Smooth muscle cell (in vitro differentiated cells): ENCODE measurements around the gene SH3TC1. TPM values are rescaled to one million over a fixed set of nuclear protein-coding genes. Genes with fewer than 3 reads are reported as not detected.

Experiments used
- DNase-seq: peaks from one replicate; lab custom pipeline; 2025; ENCODE audit not compliant: unreplicated experiment; lab: John Stamatoyannopoulos, UW
- H2AFZ ChIP-seq: fragments of 200-600 bp; sonication (generic); 2 replicates; pipeline ENCODE4 v1.6.0; 2016; ENCODE audit warnings: antibody characterized with exemption, low read depth, mild to moderate bottlenecking
- H3F3A ChIP-seq: fragments of 200-600 bp; sonication (generic); 2 replicates; pipeline ENCODE4 v1.6.0; 2017; ENCODE audit warnings: antibody characterized with exemption, low read depth
- H3K27ac ChIP-seq: fragments of 200-600 bp; sonication (generic); 2 replicates; pipeline ENCODE4 v1.5.1; 2016; ENCODE audit warnings: low read depth, mild to moderate bottlenecking
- H3K27me3 ChIP-seq: fragments of 200-600 bp; sonication (generic); 2 replicates; pipeline ENCODE4 v1.6.1; 2016; ENCODE audit warnings: low read depth, mild to moderate bottlenecking
- H3K36me3 ChIP-seq: fragments of 200-600 bp; sonication (generic); 2 replicates; pipeline ENCODE4 v1.5.1; 2016; ENCODE audit warnings: low read depth
- H3K4me1 ChIP-seq: fragments of 200-600 bp; sonication (generic); 2 replicates; pipeline ENCODE4 v1.5.1; 2016; ENCODE audit warnings: low read depth
- H3K4me2 ChIP-seq: fragments of 200-600 bp; sonication (generic); 2 replicates; pipeline ENCODE4 v1.6.0; 2016; ENCODE audit warnings: mild to moderate bottlenecking
- H3K4me3 ChIP-seq: fragments of 200-600 bp; sonication (generic); 2 replicates; pipeline ENCODE4 v1.5.1; 2016; ENCODE audit warnings: mild to moderate bottlenecking
- H3K79me2 ChIP-seq: fragments of 200-600 bp; sonication (generic); 2 replicates; pipeline ENCODE4 v1.6.0; 2016; ENCODE audit warnings: low read depth, mild to moderate bottlenecking
- H3K9ac ChIP-seq: fragments of 200-600 bp; sonication (generic); 2 replicates; pipeline ENCODE4 v1.6.0; 2016; ENCODE audit warnings: low read depth
- H3K9me3 ChIP-seq: fragments of 200-600 bp; sonication (generic); replicated peaks from 2 replicates; pipeline ENCODE4 v1.5.1; 2016; ENCODE audit warnings: low read depth
- H4K20me1 ChIP-seq: fragments of 200-600 bp; sonication (generic); 2 replicates; pipeline ENCODE4 v1.6.0; 2016; ENCODE audit warnings: low read depth
- CTCF ChIP-seq: fragments of 200-600 bp; sonication (generic); IDR thresholded peaks from 2 replicates; pipeline ENCODE4 v1.5.1; 2017; ENCODE audit warnings: borderline replicate concordance, mild to moderate bottlenecking, antibody characterized with exemption; ENCODE audit not compliant: insufficient read depth, poor library complexity, severe bottlenecking
- WGBS: methylation state at CpG from one replicate; pipeline ENCODE4 v1.1.7; 2016; ENCODE audit warnings: low lambda C conversion rate; 5-methylcytosine and 5-hydroxymethylcytosine counted together
- polyA plus RNA-seq: library from polyadenylated mRNA; unstranded; fragments of >200 nt; fragmentation: Nextera tagmentation; extraction: Ambion mirVana; gene quantifications from 2 replicates; pipeline ENCODE4 v1.2.1, GENCODE V29; 2016
- total RNA-seq: library from RNA; depleted of rRNA; stranded (reverse); fragments of >200 nt; gene quantifications from 2 replicates; pipeline ENCODE4 v1.2.3, GENCODE V29; 2014

SH3TC1 gene
- total and polyA plus RNA-seq, 2 experiments from 2014 or later = 7.8 to 17.7 TPM

DNA sequence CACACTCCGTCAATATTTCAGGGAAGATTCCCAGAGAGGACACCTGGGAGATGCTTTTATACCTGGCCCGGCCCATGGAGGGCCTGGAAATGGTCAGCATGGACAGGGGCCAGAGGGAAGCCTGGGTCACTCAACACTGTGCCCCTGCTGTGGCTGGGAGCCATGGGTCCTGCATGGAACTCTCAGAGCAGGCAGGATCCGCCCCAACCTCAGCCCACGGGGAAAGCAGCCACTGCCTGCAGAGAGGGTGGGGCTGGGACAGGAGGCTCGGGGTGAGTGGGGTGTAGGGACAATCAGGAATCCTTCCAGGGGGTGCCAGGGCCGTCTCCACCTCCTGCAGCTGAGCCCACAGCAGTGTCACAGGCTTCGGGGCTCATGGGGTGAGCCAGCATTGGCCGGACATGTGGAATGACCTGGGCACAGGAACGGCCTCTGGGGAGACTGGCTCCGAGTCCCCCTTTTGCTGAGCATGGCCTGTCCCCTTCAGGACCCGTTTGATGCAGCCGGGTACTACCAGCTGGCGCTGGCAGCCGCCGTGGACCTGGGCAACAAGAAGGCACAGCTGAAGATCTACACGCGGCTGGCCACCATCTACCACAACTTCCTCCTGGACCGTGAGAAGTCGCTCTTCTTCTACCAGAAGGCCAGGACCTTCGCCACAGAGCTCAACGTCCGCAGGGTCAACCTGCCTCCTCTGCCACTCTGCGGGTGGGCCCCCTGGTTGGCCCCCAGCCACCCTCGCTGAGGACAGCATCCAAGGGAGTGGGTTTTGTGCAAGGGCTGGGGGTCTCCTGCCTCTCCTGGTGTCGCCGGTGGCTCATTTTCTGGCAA lies 41.3 kb downstream of the SH3TC1 start:
- H2AFZ ChIP-seq = no peak overlapping the region
- no peak overlapping the region for H3K9ac ChIP-seq
- DNase-seq = no peak
- H3K4me2 ChIP-seq = no peak overlapping the region
- no peaks in the 10 kb centered on the region for H4K20me1 ChIP-seq
- peaks cover 7% of the 10 kb centered on the region for H3K4me1 ChIP-seq
- H3K36me3 ChIP-seq = no peaks in the 10 kb centered on the region
- H3K4me3 ChIP-seq = no peak overlapping the region
- H3K27me3 ChIP-seq = no peaks in the 10 kb centered on the region
- H3F3A ChIP-seq = no peaks in the 10 kb centered on the region
- H3K27ac ChIP-seq = no peak overlapping the region
- H3K79me2 ChIP-seq = no peaks in the 10 kb centered on the region
- H3K9me3 ChIP-seq = no peaks in the 10 kb centered on the region
- 94% methylated on average over 26 of the region's 26 CpGs for WGBS
- no peak for TF ChIP-seq CTCF

GRCh38 chr4:8241211-8241779 lies 42.2 kb downstream of the SH3TC1 start:
- Histone ChIP-seq H3K27me3 (no peaks in the 10 kb centered on the region), H3K9ac (no peak overlapping the region), H3K36me3 (no peaks in the 10 kb centered on the region), H3F3A (no peaks in the 10 kb centered on the region), H3K27ac (no peak overlapping the region), H2AFZ (no peak overlapping the region), H3K4me2 (no peak overlapping the region), H3K9me3 (no peaks in the 10 kb centered on the region), H3K79me2 (no peaks in the 10 kb centered on the region), H4K20me1 (no peaks in the 10 kb centered on the region), H3K4me3 (no peak overlapping the region), H3K4me1 (peaks cover 7% of the 10 kb centered on the region)
- no peak for DNase-seq
- no peak for TF ChIP-seq CTCF
- 94% methylated on average over 14 of the region's 14 CpGs for WGBS

DNA sequence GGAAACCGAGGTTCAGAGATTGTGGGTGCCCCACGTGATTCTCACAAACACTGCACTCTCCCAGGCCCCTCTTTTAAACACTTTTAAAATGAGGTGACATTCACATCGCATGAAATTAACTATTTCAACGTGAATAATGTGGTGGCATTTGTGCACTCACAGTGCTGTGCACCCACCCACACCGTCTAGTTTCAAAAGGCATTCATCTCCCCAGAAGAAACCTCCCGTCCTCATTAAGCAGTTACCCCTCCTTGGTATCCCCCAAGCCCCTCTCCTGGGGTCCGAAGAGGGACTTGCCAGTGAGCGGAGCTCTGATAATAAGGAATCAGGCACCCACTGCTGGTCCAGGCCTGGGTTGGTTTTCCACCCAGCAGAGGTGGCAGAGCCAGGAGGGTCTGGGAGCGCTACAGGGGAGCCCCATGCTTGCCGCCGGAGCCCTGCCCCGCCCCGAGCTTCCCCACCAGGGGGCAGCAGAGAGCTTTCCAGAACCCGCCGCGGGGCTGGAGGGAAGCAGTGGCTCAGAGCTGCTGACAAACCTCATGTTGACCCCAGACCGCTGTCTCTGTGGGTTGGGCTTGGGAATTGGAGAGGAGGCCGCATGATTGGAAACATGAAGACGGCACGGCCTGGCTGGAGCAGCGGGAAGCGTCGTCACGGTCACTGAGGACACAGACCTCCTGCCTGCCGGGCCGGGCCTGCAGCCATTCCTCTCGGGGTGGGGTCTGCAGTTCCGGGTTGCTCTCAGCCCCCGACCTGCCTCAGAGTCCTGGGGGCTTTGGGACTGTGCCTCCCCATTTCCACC lies 43.0 kb downstream of the SH3TC1 start:
- Histone ChIP-seq H2AFZ (no peak overlapping the region), H3K36me3 (no peaks in the 10 kb centered on the region), H3K4me1 (peaks cover 7% of the 10 kb centered on the region), H3K4me2 (peak overlapping the region; percentile 73), H3K9ac (no peak overlapping the region), H3F3A (no peaks in the 10 kb centered on the region), H3K9me3 (no peaks in the 10 kb centered on the region), H3K79me2 (no peaks in the 10 kb centered on the region), H3K4me3 (no peak overlapping the region), H4K20me1 (no peaks in the 10 kb centered on the region), H3K27me3 (no peaks in the 10 kb centered on the region), H3K27ac (no peak overlapping the region)
- peak; percentile 86 for DNase-seq
- TF ChIP-seq CTCF = peak; percentile 95
- 25% methylated on average over 29 of the region's 29 CpGs for WGBS
